NCI-H2029 treated with DMSO at 0.1 percent for 48 hours (cell line): ENCODE data around the gene CDH24.

Experiments
- DNase-seq: peaks from one replicate; lab custom pipeline; 2025; lab: John Stamatoyannopoulos, UW

The CDH24 gene

DNA sequence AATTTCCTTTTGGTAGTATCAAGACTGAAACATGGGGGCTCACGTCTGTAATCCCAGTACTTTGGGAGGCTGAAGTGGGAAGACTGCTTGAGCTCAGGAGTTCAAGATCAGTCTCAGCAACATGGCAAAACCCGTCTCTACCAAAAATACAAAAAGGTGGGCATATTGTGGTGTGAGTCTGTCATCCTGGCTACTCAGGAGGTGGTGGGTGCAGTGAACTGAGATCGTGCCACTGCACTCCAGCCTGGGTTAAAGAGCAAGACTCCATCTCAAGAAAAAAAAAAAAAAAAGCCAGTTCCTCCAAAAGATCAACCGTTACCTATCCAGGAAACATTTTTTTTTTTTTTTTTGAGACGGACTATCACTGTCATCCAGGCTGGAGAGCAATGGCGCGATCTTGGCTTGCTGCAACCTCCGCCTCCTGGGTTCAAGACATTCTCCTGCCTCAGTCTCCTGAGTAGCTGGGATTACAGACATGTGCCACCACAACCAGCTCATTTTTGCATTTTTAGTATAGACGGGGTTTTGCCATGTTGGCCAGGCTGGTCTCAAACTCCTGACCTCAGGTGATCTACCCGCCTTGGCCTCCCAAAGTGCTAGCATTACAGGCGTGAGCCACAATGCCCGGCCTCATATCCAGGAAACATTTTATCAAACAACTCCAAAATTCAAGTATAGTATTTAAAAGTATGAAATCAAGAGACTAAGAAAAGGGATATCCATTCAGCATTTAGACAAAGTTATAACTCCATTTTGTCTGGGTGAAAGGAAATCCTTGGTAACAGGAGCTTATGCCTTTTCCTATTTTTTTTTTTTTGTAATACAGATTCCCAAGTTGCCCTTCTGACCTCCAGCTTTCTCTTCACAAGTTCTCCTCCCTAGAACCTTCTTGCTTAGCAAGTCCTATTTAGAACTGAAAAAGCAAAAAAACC lies 34.2 kb upstream of the CDH24 start:
- DNase-seq: no peak

DNA sequence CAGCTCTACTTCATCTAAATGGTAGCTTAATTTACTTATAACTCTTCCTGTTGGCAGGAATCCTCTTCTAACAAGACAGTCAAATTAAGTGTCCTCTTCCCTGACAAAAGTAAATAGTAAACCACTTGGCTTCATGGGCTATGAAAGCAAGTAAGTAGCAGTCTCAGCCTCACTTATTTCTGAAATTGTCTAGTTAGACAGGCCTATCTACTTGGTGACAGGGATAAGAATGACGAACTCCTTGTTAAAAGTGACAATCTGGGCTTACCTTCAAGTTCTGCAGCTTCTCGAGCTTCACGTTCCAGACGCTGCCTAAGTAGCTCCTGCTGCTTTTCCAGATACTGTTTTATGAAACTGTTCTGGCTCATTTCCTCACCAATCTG lies 32.9 kb upstream of the CDH24 start:
- no peak for DNase-seq

DNA sequence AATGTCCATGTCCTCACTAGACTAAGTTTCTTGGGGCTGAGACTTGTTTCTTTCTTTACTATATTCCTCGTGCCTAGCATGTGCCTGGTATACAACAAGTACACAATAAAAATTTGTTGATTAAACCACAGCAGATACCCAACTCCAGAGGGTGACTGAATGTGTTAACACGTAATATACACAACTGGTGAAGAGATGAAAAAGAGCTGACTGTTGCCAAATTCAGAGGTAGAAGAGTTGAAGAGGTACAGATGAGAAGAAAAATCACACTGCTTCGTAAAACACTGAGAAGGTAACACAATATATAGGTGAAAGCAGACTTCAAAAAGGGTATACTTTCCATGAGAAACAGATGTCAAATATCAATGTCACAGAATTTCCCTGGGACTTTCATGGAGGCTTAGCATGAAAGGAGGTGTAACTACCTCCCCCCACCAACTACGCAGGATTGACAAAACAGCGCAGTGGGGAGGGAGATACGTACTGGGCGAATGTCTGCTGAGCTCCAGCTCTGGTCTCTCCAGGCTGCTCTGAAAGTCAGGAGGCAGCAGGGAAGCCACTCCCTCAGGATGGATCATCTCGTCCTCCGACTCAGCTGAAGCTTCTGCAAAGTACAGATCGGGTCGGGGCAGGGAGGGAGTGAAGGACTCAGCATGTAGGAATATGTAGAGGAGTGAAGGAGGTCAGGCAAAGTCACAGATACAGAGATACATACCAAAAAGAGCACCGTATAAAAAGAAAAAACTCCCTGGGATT lies 32.4 kb upstream of the CDH24 start:
- no peak for DNase-seq

DNA sequence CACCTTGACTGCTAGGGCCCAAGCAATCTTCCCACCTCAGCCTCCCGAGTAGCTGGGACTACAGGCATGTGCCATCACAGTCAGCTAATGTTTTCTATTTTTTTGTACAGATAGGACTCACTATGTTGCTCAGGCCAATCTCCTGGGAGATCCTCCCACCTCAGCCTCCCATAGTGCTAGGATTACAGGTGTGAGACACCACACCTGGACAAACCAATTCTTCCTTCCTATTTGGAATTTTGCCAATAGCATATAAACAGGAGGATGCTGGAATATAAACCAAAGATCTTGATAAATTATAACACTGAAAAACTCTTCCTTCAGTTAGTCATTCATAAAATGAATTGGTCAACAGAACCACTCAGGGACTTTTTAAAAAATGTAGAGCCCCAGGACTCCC lies 29.2 kb upstream of the CDH24 start:
- no peak for DNase-seq

DNA sequence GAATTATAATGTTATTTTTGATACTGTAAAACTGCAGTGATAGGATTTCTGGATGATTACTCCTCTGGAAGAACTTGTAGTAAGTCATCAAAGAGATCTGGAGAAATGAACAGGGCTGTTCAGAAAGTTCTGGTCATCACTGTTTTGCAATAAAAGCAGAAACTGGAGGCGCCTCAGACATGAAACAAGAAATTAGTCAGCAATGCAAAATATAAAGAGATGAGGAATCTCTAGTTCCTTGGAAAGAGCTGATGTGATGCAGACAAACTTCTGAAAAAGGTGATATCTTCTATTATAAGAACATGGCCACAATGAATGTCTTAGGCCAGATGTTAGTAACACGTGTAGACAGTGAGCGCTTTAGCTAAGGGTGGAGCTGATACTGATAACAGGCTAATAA lies 28.1 kb upstream of the CDH24 start:
- DNase-seq: no peak

DNA sequence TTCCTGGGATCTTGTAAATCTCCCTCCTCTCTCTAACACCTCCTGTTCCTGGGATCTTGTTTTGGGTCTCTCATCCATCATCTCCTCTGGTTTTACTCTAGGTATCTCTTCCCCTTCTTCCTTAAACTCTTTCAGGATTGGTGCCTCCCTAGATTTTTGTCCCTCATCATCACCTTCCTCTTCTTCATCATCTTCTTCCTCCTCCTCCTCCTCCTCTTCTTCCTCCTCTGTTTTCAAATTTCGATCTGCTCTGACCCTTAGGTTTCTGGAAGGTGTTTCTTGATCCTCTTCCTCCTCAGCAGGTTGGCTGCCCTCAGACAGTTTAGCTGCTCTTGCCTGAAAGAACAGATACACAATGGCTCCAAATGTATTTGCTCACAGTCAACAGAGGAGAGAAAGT lies 23.2 kb upstream of the CDH24 start:
- no peak for DNase-seq

DNA sequence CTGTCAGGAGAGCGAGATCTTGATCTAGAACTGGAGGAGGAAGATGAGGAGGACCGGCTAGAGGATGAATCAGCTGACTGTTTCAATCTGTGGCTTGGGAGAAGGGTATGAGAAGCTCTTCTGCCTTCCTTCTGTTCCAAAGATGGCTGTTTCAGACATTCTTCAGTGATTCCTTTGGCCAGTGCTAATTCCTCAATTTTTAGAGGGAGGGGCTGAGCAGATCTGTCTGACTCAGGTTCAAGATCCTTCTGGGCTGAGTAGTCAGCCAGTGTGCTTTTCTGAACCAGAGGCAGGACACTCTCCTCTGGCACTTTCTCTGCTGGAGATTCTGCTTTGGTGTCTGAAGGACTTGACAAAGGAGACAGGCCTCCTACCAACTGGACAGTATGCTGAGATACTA lies 22.4 kb upstream of the CDH24 start:
- no peak for DNase-seq

DNA sequence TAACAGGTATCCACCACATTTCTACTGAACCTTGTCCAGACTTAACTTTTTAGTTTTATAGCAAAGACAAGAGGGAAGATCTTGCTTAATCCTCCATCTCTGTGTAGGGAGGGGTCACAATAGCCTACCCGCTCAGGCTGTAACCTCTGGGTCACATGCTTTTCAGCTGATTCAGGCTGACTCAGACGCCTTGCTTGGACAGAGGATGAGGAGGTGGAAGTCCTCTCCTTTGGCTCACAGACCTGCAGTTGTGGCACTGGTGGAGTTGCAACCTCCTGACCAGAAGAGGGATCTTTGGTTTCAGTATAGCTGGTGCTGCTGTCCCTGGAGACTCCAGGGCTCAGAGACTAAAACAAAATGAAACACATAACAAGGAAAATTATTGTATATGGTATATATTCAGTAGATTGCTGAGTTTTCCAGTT lies 21.4 kb upstream of the CDH24 start:
- no peak for DNase-seq

DNA sequence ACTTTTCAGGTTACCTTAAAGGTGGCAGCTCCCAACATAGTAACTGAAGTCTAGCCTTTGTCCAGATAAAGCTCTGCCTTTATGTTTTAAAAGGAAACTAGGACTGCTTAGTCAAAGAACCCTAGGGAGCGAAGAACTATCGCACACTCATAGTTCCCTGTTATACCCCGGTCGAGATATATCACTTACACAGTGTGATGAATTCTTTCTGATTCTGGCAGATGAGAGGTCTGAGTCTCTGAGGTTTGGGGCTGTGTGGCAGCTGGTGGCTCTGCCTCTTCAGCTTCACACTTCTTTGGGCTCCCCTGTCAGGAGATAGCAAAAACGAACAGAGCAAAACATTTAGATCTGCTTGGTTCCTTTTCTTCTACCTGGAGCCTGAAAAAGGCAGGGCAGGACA lies 20.6 kb upstream of the CDH24 start:
- DNase-seq: no peak

DNA sequence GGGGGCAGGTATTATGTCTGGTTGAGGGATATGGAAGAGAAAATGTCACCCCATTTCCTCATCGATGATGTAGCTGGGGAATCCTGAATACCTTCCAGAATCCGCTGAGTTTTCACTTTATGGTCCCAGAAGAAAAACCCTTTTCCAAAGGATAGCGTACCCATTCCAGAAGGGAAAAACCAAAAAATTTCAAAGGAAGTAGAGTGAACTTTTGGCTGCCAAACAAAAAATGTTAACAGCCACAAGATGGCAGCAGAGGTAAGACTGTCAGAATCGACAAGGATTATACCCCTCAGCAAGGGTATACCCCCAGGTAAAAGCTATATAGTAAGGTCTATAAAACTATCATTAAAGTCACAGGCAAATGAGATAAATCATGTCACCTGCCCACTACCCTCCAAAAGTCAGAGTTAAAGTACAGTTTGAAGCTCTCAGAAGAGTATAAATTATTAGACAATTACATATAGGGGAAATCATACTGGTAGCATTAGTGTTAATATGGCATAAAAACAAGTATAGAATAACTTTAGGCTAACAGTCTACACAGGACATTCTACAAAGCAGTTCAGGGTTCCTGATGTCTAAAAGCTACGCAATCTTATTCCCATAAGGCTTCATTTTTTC lies 19.6 kb upstream of the CDH24 start:
- DNase-seq: no peak

DNA sequence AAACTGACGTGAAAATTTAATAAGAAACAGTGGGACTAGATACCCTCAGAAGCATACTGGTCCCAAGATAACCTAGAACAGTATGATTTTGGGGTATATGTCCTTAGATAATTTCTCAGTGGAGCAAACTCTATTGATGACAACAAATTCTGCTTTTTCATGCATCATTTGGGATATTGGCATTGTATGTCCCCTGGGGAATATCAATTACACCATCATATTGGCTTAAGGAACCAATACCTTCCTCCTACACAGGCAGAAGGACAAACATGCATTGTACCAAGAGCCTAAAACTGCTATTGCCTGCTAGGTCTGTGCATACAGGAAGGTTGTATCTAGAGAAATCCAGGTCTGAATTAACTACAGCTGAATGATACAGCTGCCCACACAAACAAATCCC lies 17.6 kb upstream of the CDH24 start:
- no peak for DNase-seq

DNA sequence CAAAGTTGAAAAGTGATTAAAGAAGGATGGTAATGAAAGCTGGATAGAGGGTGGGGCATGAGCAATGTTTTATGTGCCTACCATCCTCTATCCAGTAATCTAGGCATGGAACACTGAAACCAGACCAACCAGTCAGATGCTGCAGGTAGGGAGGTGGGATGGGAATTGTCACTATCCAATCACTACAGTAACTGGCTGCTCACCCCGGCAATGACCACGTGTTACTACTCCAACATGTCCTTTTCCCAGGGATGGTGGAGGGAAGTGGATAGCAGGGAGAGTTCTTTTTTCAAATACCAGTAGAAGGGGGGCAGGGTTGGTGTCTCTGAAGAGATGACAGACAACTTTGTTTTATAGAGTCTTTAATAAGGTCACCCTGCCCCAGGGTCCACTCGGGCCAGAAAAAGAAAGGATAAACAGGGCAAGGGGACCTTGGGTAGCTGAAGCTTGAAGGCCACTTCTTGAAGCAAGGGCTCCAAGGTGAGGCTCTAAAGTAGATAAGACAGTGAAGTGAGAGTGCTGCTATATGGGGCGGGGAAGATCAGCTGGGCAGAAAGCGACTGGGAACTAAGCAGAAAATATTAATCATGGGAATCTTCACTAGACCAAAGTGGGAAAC lies 14.7 kb upstream of the CDH24 start:
- no peak for DNase-seq

DNA sequence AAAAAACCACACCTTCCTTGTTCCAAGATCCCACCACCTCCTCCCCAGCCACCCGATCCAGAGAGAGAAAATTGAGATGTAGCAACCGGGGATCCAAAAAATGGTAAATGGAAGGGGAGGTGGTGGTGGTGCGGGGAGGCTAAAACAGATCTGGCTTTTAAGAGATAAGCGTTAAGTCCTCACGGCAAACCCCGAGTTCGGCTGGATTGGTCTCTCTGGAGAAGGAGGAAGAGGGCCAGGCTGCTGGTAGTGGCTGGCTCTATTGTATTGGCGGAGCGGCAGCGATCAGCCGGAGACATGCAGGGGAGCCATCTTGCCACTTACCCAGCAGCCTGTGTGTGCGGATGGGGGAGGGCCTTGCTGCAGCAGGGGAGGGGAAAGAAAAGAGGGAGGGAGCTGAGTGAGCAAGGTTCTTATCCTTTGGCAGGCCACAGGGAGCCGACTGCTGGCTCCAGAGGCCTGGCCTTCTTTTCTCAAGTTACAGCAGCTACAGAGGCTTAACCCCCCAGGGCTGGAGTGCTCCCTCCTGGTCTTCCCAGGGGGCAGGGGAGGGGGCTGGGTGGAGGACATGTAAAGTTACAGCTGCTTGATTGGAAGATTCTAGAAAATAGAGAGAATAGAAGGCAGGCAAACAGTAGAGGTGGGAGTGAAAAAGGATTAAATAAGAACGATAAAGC lies 14.1 kb upstream of the CDH24 start:
- no peak for DNase-seq

DNA sequence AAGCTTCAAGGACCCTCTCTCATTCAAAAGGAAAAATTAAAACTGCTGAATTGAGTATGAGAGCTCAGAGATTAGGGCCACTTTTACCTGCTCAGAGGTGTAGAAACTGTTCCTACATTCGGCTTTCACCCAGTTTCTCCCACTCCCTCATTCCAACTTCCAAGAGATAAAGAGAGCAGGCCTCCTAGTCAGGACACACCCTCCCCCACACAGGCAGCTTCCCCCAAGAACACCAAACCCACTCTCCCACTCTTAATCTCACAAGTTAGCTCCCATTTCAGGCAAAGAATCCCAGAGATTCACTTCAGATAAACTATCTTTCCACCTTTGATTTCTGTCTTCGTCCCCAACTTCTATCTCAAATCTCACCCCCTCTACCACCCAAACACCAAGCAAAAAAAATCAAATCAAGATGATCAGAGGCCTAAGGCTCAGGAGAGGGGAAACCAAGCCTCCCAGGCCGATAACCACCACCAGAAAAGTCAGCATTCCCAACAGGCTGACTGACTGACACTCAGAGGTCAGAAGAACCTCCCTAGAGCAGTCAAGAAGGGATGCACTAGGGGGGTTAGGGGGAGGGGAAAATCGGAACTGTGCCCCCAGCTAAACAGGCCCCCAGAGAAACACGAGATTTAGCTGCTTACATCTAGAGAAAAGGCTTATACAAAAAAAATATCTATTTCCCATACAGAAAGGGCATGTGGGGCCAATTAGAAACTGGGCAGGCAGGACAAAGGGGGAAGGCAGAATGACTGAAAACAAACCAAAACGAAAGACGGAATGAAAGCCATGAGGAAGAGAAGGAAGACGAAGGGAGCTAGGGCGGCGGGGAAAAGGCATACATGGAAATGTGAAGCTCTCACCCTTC lies 13.2 kb upstream of the CDH24 start:
- no peak for DNase-seq

DNA sequence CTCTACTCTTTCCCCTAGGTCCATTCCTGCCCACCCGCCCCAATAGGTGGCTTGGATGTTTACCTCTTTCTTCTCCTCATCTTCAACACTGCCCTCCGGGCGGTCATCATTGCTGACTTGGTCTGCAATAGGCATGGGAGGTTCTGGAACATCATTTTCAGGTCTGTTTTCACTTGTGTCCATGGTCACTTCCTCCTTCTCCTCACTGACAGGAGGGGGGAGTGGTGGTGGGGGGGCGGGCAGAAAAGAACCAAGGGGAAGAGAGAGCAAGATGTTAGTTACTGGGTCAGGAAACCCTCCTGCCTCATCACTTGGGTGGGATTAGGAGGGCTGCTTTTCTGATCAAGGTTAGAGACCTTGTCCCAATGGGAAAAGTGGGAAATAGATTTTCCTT lies 12.1 kb upstream of the CDH24 start:
- DNase-seq: no peak

DNA sequence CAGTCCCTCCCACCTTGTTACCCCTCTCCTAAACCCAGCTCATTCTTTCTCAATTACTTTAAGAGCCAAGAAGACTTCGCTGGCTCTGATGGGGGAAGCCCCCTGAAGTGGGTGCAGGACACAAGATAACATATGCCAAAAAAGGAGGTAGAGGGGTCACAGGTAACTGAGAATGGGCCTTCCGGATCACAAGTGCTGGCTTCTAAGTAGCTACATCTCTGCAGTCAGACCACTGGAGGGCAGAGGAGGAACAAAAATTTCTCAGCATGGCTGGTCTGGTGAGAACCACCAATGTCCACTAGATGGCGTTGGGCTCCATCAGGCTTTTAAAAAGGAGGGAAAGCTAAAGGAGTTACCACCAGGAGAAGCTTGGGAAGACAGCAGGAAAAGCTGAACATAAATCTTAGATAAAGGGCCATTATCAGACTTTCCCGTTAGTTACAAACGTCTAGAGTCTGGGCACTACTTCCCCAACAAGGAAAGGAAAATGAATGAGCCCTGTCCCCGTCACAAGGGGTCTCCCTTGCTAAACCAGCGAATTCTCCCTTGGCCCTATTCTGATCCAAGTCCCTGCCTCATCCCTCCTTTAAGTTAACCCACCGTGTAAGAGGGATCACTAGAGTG lies 11.6 kb upstream of the CDH24 start:
- no peak for DNase-seq

DNA sequence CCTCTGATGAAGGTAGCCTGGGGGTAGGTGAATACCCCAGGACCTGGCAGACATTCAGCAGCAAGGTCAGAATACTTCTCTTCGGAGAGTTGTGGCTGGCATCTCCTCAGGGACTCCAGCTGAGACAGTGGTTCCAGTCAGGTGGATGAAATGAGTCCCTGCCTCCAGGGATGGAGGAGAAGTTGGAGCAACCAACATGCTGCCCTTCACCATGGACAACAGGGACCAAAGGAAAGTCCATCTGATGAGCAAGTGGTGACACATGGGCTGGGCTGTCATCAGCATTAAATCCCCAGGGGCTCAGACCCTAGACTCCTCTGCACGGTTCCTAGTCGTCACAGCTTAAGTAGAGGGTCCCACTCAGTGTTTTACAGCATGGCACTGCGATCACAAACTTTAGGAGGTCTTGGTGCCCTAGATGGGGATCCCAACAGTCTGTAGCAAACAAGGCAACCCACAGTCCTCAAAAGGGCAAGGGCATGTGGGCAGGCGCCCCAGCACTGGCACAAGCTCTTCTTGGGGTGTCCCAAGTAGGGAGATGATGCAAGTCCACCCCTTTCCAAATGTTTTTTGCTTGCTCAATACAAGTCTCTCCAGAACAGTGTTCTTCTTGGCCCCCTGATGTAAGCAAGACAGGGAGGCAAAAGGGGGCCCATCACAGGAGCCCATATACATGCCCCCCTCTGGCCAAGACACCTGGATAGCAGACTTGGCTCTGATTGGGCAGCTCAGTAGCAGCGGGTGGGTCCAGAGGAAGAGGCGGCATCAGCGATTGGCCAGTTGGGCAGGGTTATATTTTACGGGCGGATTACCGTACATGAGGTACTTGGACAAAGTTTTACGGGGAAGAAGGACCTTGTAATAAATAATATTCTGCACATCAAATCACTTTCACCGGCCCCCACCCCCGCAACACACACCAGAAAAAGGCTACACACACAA lies 10.8 kb upstream of the CDH24 start:
- DNase-seq: no peak

DNA sequence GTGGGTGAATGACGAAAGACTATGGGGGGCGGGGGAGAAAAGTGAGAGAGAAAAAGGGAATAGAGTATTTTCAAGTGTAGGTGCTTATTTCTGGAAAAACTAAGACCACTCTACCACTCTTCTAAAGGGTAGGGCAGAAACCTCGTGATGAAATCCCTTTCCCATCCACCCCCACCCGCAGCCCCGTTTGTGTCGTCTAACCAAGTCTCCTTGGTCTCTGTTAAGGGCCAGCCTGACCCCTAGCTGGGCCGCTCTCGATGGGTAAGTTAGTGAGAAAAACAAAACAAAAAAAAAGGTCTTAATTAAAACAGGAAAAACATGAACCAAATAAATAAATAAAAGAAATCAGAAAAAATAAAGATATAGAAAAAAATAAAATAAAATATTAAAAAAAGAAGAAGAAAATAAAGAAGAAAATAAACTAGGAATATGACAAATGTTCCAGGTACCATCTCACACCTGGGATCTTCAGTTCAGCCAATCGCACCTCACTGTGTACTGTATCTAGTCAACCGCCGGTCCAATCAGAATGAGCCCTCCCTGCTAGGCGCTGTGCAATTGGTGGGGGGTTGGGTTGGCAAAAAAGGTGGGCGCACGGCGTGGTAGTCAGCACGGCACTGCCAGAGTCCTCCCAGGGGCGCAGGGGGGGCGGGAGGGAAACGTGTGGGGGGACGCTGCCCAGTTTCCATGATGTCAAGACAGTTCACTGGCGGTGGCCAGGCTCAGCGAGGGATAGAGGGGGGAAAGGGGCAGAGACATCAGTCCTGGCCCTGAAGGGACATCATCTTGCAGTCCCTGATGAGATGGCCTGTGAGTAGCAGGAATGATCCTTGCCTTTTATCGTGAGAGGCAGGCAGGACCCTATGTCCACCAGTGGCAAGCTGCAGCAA lies 9.8 kb upstream of the CDH24 start:
- no peak for DNase-seq
